Stimulated activated CD8-positive, alpha-beta memory T cell treated with anti-CD3 and anti-CD28 coated beads, Interleukin-15, amount 100 ng/mL, for 48 hours (primary cell): Measurements from ENCODE around the gene ACTL7A.
"Not testable (repeated sequence)": the region's sequence is repeated elsewhere in the genome, so short reads cannot be mapped to it uniquely, and the experiment has no call there.

ENCODE experiments used
- DNase-seq, 2 donors: peaks; one replicate each; pipeline ENCODE4 v3.0.0-alpha.2; 2020; ENCODE audit warnings: low read depth in 2 of 2

Gene ACTL7A

DNA sequence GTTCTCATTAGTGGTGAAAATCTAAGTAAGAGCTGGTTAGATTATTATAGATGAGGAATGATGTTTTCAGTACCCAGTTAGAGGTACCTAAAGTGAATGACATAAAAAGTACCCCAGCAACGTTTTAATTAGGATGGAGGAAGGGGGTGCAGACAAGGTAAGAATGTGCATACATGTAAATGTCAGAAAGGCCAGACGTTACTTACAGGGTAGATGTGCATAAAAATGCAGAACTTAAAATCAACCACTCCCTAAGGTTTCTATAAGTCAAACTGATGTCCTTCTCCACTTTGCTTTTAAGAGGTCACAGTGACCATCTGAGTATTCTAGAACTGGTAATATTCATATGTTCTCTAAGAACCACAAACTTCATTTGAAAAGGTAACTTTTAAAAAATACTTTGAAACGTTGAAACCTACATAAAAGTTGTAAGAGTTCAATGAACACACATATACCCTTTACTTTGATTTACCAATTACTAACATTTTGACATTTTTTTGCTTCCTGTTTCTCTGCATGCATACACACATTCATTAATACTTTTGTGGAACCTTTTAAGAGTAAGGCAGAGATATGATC is 18.8 kb downstream of the ACTL7A start:
- no peak for DNase-seq

DNA sequence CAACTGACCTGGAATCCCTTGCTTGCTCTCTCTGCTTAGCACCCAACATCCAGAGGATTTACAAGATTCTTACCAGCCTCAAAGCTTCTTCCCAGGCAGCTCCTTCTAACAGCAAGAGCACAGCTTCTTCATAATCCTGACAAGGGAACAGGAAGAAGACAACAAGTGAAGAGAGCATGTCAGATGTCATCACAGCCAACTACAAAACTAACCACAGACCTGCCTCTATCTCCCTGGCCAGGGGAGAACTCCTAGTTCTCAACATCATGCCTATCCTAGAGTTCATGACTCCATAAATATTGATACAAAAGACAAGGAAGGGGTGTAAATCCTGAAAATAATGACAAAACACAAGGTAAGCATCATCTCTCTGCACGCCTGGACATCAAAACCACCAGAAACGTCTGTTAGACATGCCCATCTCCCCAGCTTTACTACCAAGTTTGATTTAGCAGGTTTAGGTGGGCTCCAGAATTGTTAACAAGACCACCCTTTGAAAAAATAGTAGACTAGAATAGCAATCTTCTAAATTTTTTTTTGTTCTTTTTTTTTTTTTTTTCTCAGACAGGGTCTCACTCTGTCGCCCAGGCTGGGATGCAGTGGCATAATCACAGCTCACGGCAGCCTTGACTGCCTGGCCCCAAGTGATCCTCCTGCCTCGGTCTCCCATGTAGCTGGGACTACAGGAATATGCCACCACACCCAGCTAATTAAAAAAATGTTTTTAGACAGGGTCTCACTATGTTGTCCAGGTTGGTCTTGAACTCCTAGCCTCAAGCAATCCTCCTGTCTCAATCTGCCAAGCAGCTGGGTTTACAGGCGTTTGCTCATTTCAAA is 20.2 kb downstream of the ACTL7A start:
- no peak for DNase-seq

DNA sequence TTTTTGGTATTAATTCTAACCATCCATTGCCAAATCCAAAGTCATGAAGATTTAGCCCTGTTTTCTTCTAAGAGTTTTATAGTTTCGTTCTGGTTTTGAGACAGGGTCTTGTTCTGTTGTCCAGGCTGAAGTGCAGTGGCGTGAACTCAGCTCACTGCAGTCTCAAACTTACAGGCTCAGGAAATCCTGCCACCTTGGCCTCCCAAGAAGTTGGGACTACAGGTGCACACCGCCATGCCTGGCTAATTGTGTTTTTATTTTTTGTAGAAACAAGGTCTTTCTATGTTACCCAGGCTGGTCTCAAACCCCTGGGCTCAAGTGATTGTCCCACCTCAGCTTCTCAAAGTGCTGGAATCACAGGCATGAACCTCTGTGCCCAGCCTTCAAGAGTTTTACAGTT is 21.0 kb downstream of the ACTL7A start:
- DNase-seq, result no peak

DNA sequence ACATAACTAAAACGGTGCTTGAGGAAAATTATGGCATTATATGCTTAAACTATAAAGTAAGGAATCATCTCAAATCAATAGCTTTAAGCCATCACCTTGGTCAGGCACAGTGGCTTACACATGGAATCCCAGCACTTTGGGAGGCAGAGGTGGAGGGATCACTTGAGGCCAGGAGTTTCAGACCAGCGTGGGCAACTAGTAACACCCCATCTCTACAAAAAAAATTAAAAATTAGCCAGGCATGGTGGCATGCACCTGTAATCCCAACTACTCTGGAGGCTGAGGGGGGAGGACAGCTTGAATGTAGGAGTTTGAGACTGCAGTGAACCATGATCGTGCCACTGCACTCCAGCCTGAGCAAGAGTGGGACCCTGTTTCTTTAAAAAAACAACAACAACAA is 22.6 kb downstream of the ACTL7A start:
- DNase-seq, result no peak

DNA sequence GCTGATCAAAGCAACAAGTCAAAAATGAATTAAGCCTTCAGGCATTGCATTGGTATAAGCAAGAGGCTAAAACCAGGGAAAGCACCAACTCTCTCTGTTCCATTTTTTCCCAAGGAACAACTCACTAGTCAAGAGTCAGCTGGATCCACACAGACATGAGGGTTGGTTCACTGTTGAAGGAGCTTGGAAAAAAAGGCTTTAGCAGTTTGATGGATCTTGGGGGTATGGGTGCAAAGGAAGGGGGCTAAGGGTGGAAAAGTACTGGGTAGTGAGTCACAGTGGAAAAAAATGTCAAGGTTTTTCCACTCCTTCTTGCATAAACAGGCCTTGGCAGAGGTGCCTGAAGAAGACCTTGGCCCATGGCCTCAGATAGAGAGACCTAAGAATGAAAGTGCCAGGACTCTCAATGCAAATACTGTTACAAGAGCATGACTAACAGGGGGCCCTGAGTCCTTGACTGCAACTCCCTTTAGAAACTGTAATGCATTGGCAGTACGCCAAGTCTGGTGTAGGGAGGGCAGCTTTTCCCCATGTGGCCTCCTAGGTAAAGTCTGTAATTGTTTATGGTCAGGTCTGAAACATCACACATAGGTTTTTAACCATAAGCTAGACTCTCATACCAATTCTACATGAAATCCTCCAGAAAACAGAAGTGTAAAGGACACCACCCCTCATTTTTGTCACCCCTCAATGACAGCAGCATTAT is 23.7 kb downstream of the ACTL7A start:
- DNase-seq, result peak; percentile 50 to 62

DNA sequence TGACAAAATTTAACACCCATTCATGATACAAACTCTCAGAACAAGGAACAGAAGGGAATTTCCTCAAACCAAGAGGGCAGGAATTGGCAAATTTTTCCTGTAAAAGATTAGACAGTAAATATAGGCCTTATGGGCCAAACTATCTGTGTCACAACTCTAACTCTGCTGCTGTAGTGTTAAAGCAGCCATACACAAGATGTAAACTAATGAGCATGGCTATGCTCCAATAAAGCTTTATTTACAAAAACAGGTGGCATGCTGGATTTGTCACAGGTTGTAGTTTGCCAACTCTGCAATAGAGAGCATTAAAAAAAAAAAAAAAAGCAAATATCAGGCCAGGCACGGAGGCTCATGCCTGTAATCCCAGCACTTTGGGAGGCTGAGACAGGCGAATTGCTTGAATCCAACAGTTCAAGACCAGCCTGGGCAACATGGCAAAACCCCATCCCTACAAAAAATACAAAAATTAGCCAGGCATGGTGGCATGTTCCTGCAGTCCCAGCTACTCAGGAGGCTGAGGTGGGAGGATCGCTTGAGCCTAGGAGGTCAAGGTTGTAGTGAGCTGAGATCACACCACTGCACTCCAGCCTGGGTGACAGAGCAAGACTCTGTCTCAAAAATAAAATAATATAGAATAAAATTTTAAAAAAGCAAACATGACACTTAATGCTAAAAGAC is 24.7 kb downstream of the ACTL7A start:
- DNase-seq, result not testable (repeated sequence)

DNA sequence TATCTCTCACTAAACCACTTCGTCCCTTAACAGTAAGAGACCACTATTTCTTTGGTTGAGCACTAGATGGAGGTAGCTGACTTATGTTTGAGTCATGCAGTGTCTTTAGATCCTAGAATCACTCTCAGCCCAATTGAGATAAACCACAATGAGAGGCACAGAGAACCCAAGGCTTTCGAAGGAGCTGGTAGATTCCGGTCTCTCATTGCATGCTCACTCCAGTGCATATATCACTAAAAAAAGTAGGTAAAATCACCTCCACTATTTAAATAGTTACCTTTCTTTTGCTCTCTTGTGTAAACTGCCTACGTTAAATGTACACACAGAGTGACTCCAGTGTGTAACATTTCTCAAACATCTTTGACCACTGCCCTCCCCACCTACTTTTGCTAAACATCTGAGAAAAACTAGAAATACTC is 27.6 kb downstream of the ACTL7A start:
- no peak for DNase-seq

DNA sequence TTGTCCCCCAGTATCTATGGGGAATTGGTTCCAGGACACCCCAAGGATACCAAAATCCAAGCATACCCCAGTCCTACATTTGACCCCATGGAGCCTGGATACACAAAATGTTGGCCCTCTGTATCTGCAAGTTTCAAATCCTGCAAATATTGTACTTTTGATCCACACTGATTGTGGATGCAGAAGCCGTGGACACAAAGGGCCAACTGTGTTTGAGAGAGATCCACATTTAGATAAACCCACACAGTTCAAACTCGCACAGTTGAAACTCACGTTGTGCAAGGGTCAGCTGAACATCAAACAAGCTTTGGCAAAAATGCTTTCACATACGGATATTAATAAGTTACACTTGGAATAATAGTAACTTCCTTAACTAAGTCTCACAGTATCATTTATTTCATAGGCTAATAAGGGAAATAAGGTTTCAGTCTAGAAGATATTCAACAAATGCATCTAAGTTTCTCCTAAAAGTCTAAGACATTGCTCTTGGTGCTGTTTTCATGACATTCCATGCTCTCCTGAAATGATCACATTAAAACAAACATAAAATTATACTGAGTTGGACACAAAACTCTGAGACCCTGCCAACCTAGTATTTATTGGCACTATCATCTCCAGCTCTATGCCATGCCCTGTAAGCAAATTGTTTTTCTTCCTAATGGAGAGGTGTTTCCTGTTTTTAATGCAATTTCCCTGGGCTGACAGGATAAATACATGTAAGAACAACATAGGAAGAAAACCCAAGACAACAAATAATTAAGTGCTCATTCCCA is 32.3 kb downstream of the ACTL7A start:
- DNase-seq, result no peak

DNA sequence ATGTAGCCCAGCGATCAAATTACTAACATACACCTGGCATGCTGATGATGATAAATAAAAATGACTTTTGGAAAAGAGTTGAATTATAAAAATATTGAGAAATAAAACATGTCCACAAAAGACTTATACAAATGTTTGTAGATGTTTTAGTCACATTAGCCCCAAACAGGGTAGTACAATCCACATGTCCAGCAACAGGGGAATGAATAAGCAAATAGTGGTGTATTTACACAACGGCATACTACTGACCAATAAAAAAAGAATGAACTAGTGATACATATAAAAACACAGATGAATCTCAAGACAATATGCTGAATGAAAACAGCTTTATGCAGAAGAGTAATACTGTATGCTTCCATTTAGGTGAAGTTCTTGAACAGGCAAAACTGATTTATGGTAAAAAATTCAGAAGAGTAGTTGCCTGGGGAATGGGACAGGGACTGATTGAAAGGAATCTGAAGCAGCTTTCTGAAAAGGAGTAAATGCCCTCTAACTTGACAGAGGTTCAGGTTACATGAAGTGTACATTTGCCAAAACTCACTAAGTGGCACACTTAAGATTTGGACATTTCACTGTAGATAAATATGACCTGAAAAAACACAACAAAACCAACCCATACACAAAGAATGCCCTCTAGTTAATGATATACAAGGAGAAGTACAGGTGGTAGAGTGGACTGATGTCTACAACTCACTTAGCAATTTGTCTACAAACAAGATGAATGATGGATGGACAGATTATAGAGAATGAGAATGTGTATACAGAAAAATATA is 35.4 kb downstream of the ACTL7A start:
- DNase-seq, result no peak

DNA sequence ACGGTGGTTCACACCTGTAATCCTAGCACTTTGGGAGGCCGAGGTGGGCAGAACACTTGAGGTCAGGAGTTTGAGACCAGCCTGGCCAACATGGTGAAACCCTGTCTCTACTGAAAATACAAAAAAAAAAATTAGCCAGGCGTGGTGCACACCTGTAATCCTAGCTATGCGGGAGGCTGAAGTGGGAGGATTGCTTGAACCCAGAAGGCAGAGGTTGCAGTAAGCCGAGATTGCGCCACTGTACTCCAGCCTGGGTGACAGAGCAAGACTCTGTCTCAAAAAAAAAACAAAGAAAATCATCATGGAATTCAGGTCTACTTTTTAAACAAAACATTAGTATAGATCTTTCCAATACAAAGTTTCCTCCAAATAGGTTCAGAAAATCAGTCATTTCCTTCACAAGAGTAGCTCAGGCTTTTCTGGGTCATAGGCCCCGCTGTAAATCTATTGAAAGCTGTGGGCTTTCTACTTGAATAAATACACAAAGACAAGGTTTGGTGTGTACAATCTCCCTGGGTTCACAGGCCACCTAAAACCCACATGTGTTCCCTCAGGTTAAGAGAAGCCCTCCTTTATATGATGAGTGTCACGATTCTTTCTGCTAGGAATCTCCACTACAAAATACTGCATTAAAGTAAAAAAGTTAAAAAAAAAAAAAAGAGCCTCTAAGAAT is 37.1 kb downstream of the ACTL7A start:
- not testable (repeated sequence) for DNase-seq

DNA sequence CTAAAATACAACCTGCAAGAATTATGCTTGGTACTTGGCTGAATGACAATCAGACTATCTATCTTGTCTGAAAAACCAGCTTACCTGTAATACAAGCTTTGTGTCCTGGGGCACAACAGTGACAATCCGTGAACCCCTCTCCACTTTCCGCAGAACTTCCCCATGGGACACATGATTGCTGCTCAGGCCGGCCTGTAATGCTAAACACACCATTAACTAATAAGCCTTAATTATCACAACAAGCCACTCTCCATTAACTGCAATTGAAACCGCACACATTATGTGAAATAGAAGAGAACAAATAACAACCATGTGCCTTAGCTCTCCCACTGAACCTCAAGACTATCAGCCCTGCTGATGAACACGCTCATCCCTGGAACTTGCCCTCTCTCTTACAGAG is 38.1 kb downstream of the ACTL7A start:
- DNase-seq, result no peak

DNA sequence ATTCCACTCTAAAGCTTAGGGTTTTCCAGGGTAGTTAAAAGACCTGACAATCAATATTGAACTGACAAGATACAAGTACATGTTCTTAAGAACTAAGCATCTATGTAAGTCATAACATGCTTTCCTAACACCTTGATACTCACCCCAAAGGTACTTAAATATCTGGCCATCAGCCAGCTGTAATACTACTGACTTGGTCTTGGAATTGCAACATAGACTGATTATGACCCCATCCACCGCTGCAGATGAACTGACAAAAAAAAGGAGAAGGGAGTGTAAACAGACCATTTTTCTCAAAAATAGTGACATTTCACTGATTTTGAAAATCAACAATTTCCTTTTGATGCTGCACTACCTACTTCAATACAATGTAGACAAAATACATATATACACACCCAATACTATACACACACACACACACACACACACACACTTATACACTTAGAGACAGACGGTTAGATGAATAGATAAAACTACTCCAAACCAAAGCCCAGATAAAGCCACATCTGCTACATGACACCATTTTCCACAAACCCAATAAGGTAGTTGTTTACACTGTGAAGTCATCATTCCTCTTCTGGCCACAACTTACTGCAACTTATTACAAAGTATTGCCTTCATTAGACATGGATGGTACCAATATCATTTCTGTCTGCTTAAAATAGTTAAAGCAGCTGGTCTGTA is 41.5 kb downstream of the ACTL7A start:
- DNase-seq, result no peak

DNA sequence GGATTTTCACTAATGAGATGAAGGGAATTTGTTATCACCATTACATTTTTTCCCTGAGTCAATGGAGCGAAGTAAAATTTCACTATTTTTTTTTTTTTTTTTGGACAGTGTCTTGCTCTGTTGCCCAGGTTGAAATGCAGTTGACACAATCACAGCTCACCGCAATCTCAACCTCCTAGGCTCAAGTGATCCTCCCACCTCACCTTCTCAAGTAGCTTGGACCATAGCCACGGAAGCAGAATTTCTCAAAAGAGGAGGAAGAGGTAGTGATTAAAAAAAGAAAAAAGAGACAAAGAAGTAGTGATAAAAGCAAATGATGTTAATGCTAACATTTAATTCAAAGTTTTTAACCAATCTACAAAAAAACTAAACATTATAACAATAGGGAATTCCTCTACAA is 42.1 kb downstream of the ACTL7A start:
- no peak for DNase-seq

DNA sequence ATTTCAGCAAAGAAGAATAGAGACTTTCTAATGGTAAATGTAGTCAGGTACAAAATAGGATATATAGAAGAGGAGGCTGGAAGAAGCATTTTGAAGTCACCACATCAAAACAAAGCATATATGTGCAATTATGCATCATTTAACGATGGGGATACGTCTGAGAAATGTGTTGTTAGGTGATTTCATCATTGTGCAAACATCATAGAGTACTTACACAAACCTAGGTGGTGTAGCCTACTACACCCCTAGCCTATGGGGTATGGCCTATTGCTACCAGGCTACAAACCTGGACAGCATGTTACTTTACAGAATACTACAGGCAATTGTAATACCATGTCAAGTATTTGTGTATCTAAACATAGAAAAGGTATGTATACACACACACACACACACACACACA is 43.4 kb downstream of the ACTL7A start:
- no peak for DNase-seq

DNA sequence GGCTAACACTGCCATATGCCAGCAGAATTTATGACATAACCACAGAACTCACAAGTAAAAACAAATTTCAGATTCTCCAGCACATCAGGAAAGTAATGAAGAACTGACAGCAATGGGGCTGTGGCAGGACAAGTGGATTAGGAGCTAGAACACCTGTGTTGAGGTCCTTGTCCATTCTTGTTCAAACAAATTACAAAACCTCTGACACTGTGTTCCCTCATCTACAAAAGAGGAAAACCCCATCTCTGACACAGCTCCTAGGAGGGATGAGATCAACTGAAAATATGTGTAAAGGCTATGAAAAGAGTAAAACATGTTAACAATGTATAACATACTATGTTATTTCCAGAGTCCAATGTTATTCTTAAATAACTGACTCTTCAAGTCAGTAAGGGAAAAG is 48.3 kb downstream of the ACTL7A start:
- no peak for DNase-seq

DNA sequence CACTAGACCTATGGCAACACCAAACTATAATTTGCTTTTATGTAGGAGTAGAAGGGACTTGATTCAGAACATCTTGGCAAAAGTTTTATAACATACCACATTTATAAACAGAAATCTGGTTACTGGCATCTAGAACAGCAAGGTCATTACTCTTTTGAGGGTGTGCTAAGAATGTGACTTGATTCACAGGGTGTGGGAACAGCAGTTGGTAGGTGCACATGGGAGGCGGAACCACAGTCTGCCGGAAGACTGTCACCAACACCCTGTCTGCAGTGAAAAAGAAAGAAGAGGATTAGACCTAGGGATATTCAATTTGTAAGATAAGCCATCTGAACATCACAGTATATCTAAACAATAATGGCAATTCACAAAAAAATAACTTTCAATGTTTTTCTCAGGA is 48.8 kb downstream of the ACTL7A start:
- DNase-seq, result no peak

DNA sequence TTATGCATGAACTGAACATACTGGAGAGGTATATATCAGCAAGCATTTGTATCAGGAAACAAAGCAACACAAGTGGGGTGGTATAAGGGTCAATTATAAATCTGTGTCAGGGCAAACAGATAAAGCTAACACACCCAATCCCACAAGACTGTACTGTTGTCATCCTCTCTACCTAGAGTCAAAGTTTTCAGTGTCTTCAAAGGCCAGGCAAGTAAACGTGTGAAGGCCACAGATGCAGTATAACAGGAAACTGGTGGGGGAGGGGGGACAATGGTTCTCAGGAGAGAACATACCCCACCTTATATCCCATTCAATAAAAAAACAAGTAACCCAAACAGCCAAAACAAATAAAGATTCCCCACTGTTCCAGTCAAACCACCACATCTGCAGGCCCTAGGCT is 49.8 kb downstream of the ACTL7A start:
- DNase-seq, result no peak
